Right lobe of liver (tissue), 6 donors: ENCODE data around the gene EDARADD. TPM values are rescaled to one million over a fixed set of nuclear protein-coding genes. Genes with fewer than 3 reads are reported as not detected.
A peak's percentile ranks its signal among the peaks of the same experiment; 100 is the strongest.
"Not testable (repeated sequence)": the region's sequence is repeated elsewhere in the genome, so short reads cannot be mapped to it uniquely, and the experiment has no call there.

Source experiments
- ATAC-seq, 4 donors: fragments of 200-7000 bp; cut with Tn5 transposase; one replicate each; pipeline ENCODE4 v1.9.1; 2020; ENCODE audit warnings: mild to moderate bottlenecking in 4 of 4, moderate library complexity in 4 of 4
- DNase-seq, 3 donors: peaks; one replicate each; pipeline ENCODE4 v3.0.0-alpha.2; 2020
- H3K27ac ChIP-seq, 3 donors: fragments of 200-600 bp; one replicate each; pipeline ENCODE4 v1.8.0; 2022
- H3K27me3 ChIP-seq, 2 donors: fragments of 200-600 bp; one replicate each; pipeline ENCODE4 v1.8.0; 2022
- H3K36me3 ChIP-seq, 4 donors: fragments of 200-600 bp; sonication (generic) in 1 of 4; one replicate each; pipeline versions ENCODE4 v1.5.1 to v1.8.0; 2017 to 2022; ENCODE audit warnings: control low read depth in 1 of 4
- H3K4me1 ChIP-seq, 4 donors: fragments of 200-600 bp; sonication (generic) in 1 of 4; one replicate each; pipeline versions ENCODE4 v1.5.1 to v1.8.0; 2017 to 2022; ENCODE audit warnings: control low read depth in 1 of 4
- H3K4me3 ChIP-seq, 3 donors: fragments of 200-600 bp; one replicate each; pipeline ENCODE4 v1.8.0; 2022
- H3K9me3 ChIP-seq, 4 donors: fragments of 200-600 bp; sonication (generic) in 1 of 4; one replicate each; pipeline versions ENCODE4 v1.5.1 to v1.8.0; 2017 to 2022; ENCODE audit warnings: control low read depth in 1 of 4
- CTCF ChIP-seq, 4 donors: fragments of 200-600 bp in 3 of 4; fragments of 450-650 bp in 1 of 4; IDR thresholded peaks; one replicate each; pipeline versions ENCODE4 v1.5.1 to v1.8.0; 2016 to 2022; ENCODE audit warnings: antibody characterized with exemption in 4 of 4, mild to moderate bottlenecking in 2 of 4
- POLR2A ChIP-seq: fragments of 450-650 bp; IDR thresholded peaks from one replicate; pipeline ENCODE4 v1.6.1; 2017; ENCODE audit warnings: antibody characterized with exemption, mild to moderate bottlenecking
- WGBS: methylation state at CpG from one replicate; pipeline ENCODE4 v1.1.6; 2018; ENCODE audit warnings: low coverage, low lambda C conversion rate; ENCODE audit not compliant: insufficient coverage; ENCODE audit errors: missing lambda C conversion rate; 5-methylcytosine and 5-hydroxymethylcytosine counted together
- intact Hi-C, 2 donors: fragments of 100-400 bp; cut with DNase I; formaldehyde crosslinking; loops; one replicate each; pipeline versions ENCODE4 v1.11.2 to v1.14.1; 2022
- total RNA-seq, 6 experiments: library from RNA; depleted of rRNA in 2 of 6; stranded (reverse); fragments of >200 nt in 2 of 6; fragmentation: NEBNext Ultra II Directional in 3 of 6; extraction: Animal tissue kit (Norgen Biotek cat#: 25700) in 3 of 6; gene quantifications; one replicate each; pipeline versions ENCODE4 v1.1.0 to v1.2.4, GENCODE V29; 2016 to 2023
- donor health status: DM: no; HTN: yes; CAD: no.
- donor health status: DM: no; HTN: no; CAD: no.
- donor health status: DM: no; HTN: no; CAD: no.
- donor health status: DM: no; HTN: yes; CAD: no.
- donor health status: DM: no; HTN: yes; CAD: no.

Gene EDARADD
- total RNA-seq, 6 experiments from 2014 or later, result 0.16 to 1.2 (median 0.26) TPM; not detected in 1

- WGBS, result 88% methylated on average over 5 of the region's 6 CpGs
- no peak overlapping the region for H3K4me3 ChIP-seq
Measured at GRCh38 chr1:236497908-236498307, 103.8 kb downstream of the EDARADD start.

DNA sequence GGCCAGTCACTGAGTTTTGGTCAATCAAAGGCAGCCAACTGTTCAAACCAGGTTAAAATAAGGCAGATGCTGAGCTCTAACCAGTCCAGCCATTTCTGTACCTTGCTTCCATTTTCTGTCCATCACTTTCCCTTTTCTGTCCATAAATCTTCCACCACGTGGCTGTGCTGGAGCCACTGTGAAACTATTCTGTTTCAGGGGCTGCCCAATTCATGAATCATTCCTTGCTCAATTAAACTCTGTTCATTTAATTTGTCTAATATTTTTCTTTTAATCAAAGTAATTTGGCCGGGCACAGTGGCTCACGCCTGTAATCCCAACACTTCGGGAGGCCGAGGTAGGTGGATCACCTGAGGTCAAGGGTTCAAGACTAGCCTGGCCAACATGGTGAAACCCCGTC lies 107.0 kb downstream of the EDARADD start:
- TF ChIP-seq CTCF (IDR thresholded peaks at IDR 0.05) (no peak), POLR2A (no peak)
- ATAC-seq (no peak), DNase-seq (no peak)
- Histone ChIP-seq H3K9me3 (no peaks in the 10 kb centered on the region), H3K36me3 (no peaks in the 10 kb centered on the region), H3K27ac (no peak overlapping the region), H3K27me3 (no peaks in the 10 kb centered on the region), H3K4me1 (peaks cover 0 to 7% (median 0%) of the 10 kb centered on the region in 4 donors), H3K4me3 (no peak overlapping the region)
- 83% methylated on average over 6 of the region's 6 CpGs for WGBS
- intact Hi-C loops, result no loop called here

More at GRCh38 chr1:236497908-236498307, 103.8 kb downstream of the EDARADD start:
- Histone ChIP-seq H3K27ac (no peak overlapping the region), H3K27me3 (no peaks in the 10 kb centered on the region), H3K9me3 (no peaks in the 10 kb centered on the region), H3K36me3 (no peaks in the 10 kb centered on the region), H3K4me1 (peaks cover 0 to under 1% (median 0%) of the 10 kb centered on the region in 4 donors)
- no peak for TF ChIP-seq CTCF (IDR thresholded peaks at IDR 0.05)
- TF ChIP-seq POLR2A, result no peak
- intact Hi-C loops, result no loop called here
- ATAC-seq (no peak), DNase-seq (no peak)

- TF ChIP-seq POLR2A, result no peak
- TF ChIP-seq CTCF (IDR thresholded peaks at IDR 0.05), result no peak
- 10% methylated on average over 2 of the region's 2 CpGs for WGBS
- Histone ChIP-seq H3K9me3 (no peaks in the 10 kb centered on the region), H3K27me3 (no peaks in the 10 kb centered on the region), H3K36me3 (no peaks in the 10 kb centered on the region), H3K27ac (peak overlapping the region; percentile 18 to 33 (median 24)), H3K4me3 (no peak overlapping the region), H3K4me1 (peaks cover 0 to 7% (median 0%) of the 10 kb centered on the region in 4 donors)
- intact Hi-C loops, result no loop called here
- ATAC-seq (peak in 1 of 4 donors; percentile 59), DNase-seq (no peak)
Measured at GRCh38 chr1:236502579-236502971, 108.5 kb downstream of the EDARADD start.

DNA sequence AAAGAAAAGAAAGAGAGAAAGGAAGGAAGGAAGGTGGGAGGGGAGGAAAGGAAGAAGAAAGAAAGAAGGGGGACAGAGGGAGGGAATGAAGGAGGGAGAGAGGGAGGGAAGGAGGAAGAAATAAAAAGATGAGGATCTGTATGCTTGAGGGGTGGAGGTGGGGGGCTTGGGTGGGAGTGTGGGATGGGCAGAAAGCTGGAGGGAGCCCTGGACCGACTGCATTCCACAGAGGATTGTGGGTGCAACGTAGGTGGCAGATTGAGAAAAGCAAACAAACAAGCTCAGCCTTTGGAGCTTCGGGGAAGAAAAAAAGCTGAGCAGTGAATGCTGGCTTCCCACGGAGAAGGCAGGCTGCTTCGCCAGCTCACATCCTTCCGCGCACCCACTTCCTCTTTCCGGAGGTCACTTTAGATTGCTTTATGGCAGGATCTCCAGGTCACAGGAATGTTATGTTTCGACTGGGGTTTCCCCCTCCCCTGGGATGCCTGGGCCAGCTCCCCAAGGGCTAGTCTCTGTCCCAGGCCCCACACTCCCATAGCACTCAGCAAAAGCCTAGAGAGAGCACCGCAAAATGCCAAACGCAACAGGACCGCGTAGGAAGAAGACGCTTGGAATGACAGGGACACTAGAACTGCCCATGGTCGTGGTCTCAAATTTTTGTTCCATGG lies 109.0 kb downstream of the EDARADD start:
- intact Hi-C loops, result no loop called here
- peak overlapping the region; percentile 18 to 33 (median 24) for H3K27ac ChIP-seq
- DNase-seq (peak; percentile 58 to 73 (median 68)), ATAC-seq (peak; percentile 86 to 93 (median 90))
- no peaks in the 10 kb centered on the region for H3K36me3 ChIP-seq
- H3K9me3 ChIP-seq, result no peaks in the 10 kb centered on the region
- H3K4me3 ChIP-seq, result peak overlapping the region in 1 of 3 donors; percentile 36
- H3K27me3 ChIP-seq, result no peaks in the 10 kb centered on the region
- peaks cover 0 to 7% (median 0%) of the 10 kb centered on the region in 4 donors for H3K4me1 ChIP-seq
- 37% methylated on average over 15 of the region's 15 CpGs for WGBS
- no peak for TF ChIP-seq POLR2A
- TF ChIP-seq CTCF (IDR thresholded peaks at IDR 0.05), result no peak

DNA sequence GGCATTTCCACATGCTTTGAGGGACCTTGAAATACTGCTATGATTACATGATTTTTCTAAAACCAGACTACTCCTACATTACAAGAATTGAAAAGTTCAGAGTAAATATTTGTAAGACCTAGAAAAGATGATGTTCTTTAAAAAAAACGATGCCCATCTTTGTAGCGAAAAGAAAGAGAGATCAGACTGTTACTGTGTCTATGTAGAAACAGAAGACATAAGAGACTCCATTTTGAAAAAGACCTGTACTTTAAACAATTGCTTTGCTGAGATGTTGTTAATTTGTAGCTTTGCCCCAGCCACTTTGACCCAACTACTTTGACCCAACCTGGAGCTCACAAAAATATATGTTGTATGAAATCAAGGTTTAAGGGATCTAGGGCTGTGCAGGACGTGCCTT lies 110.3 kb downstream of the EDARADD start:
- WGBS, result 53% methylated on average over 3 of the region's 3 CpGs
- DNase-seq, intact Hi-C loops, H3K9me3 ChIP-seq, H3K4me1 ChIP-seq, H3K36me3 ChIP-seq, H3K27me3 ChIP-seq, H3K4me3 ChIP-seq, ATAC-seq, H3K27ac ChIP-seq: not testable (repeated sequence)
